Esophagus (tissue), 2 donors: ENCODE measurements around the gene PAX8. TPM values are rescaled to one million over a fixed set of nuclear protein-coding genes. Genes with fewer than 3 reads are reported as not detected.

Experiments
- H3K27ac ChIP-seq, 2 donors: one replicate each; pipeline ENCODE4 v1.5.1; 2013; ENCODE audit warnings: low read depth in 2 of 2, mild to moderate bottlenecking in 2 of 2, inconsistent platforms in 1 of 2, low read length in 1 of 2, moderate library complexity in 1 of 2
- H3K27me3 ChIP-seq, 2 donors: one replicate each; pipeline ENCODE4 v1.6.1; 2013; ENCODE audit warnings: low read length in 2 of 2, control low read depth in 1 of 2, mild to moderate bottlenecking in 1 of 2; ENCODE audit not compliant: insufficient read depth in 2 of 2, control insufficient read depth in 1 of 2
- H3K36me3 ChIP-seq, 2 donors: one replicate each; pipeline ENCODE4 v1.6.1; 2013; ENCODE audit warnings: low read length in 1 of 2; ENCODE audit not compliant: control insufficient read depth in 2 of 2, insufficient read depth in 2 of 2
- H3K4me1 ChIP-seq, 2 donors: one replicate each; pipeline ENCODE4 v1.6.1; 2013; ENCODE audit warnings: low read length in 1 of 2; ENCODE audit not compliant: control insufficient read depth in 2 of 2, insufficient read depth in 2 of 2
- H3K4me3 ChIP-seq, 2 donors: one replicate each; pipeline ENCODE4 v1.5.1; 2013; ENCODE audit warnings: low read length in 2 of 2, mild to moderate bottlenecking in 2 of 2, low read depth in 1 of 2, moderate library complexity in 1 of 2
- H3K9me3 ChIP-seq, 2 donors: one replicate each; pipeline ENCODE4 v1.6.1; 2013; ENCODE audit warnings: mild to moderate bottlenecking in 2 of 2, low read depth in 1 of 2, low read length in 1 of 2, moderate library complexity in 1 of 2; ENCODE audit not compliant: control insufficient read depth in 2 of 2, insufficient read depth in 1 of 2
- WGBS, 2 donors: extraction: QIAGEN DNeasy Blood & Tissue Kit; methylation state at CpG; one replicate each; pipeline ENCODE4 v1.1.7; 2013; 5-methylcytosine and 5-hydroxymethylcytosine counted together
- polyA plus RNA-seq, 2 donors: library from polyadenylated mRNA; stranded (reverse); fragments of 200-250 nt; gene quantifications; one replicate each; pipeline ENCODE4 v1.2.3, GENCODE V29; 2013
- donor health status: healthy with polysubstance abuse.
- donor health status: Bipolar disorder and iron deficiency.

The PAX8 gene
- polyA plus RNA-seq, 2 donors: 0.28 to 4.0 TPM

GRCh38 chr2:113175042-113175628, 103.6 kb downstream of the PAX8 start:
- WGBS, 2 donors: 65 to 71% methylated on average over 8 of the region's 8 CpGs
- peak overlapping the region; percentile 10 to 15 for H3K27ac ChIP-seq

DNA sequence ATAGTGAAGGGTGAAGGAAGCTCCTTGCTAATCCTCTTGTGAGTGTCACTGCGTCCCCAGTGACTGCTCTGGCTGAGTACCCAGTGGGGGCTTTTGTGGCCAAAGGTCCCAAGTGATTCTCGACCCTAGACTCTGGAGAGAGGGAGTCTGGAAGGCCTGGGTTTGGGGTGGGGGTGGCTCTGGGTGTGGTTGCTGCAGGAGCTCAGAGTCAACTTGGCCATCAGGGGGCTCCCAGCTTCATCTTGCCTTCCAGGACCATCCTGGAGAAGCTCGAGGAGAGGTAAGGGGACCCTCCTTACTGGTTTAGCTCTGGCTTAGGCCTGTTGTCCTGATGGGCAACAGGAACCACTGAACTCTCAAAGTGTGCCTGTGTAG, 104.4 kb downstream of the PAX8 start:
- peaks cover 0 to 3% of the 10 kb centered on the region in 2 donors for H3K36me3 ChIP-seq
- H3K27ac ChIP-seq: peak overlapping the region; percentile 14 to 43

More at GRCh38 chr2:113175042-113175628, 103.6 kb downstream of the PAX8 start:
- H3K9me3 ChIP-seq: no peaks in the 10 kb centered on the region
- peaks cover 0 to 3% of the 10 kb centered on the region in 2 donors for H3K36me3 ChIP-seq
- no peaks in the 10 kb centered on the region for H3K27me3 ChIP-seq
- peaks cover 0 to 9% of the 10 kb centered on the region in 2 donors for H3K4me1 ChIP-seq
- H3K4me3 ChIP-seq: peak overlapping the region; percentile 16 to 18

GRCh38 chr2:113173542-113174375, 105.0 kb downstream of the PAX8 start, which contains the start of gene PSD4:
Gene PSD4 (plus strand): TSS chr2:113173971. CDS start chr2:113182457, 8,486 bp downstream.
- H3K27me3 ChIP-seq: no peaks in the 10 kb centered on the region
- H3K36me3 ChIP-seq: peaks cover 0 to 3% of the 10 kb centered on the region in 2 donors
- 71 to 74% methylated on average over 13 to 14 of the region's 14 CpGs for WGBS, 2 donors
- H3K4me3 ChIP-seq: peak within 1 kb of the TSS; percentile 16 to 20
- no peaks in the 10 kb centered on the region for H3K9me3 ChIP-seq
- H3K27ac ChIP-seq: peak within 1 kb of the TSS; percentile 14 to 43
- H3K4me1 ChIP-seq: peaks cover 0 to 3% of the 10 kb centered on the region in 2 donors

More for the DNA sequence above, 104.4 kb downstream of the PAX8 start:
- H3K27me3 ChIP-seq: no peaks in the 10 kb centered on the region
- WGBS, 2 donors: 71% methylated on average over 3 of the region's 3 CpGs
- peak overlapping the region; percentile 16 to 20 for H3K4me3 ChIP-seq
- no peaks in the 10 kb centered on the region for H3K9me3 ChIP-seq
- peaks cover 0 to 7% of the 10 kb centered on the region in 2 donors for H3K4me1 ChIP-seq

- WGBS, 2 donors: 88 to 91% methylated on average over 16 of the region's 16 CpGs
- no peaks in the 10 kb centered on the region for H3K27me3 ChIP-seq
- peaks cover 0 to 3% of the 10 kb centered on the region in 2 donors for H3K4me1 ChIP-seq
- no peak overlapping the region for H3K4me3 ChIP-seq
- H3K27ac ChIP-seq: no peak overlapping the region
- H3K9me3 ChIP-seq: no peaks in the 10 kb centered on the region
- H3K36me3 ChIP-seq: peaks cover 0 to 3% of the 10 kb centered on the region in 2 donors
These were observed 105.8 kb downstream of the PAX8 start for GRCh38 chr2:113172721-113173541.

- Histone ChIP-seq H3K27me3 (no peaks in the 10 kb centered on the region), H3K9me3 (no peaks in the 10 kb centered on the region), H3K27ac (no peak overlapping the region), H3K4me3 (no peak overlapping the region), H3K4me1 (no peaks in the 10 kb centered on the region), H3K36me3 (peaks cover 0 to 2% of the 10 kb centered on the region in 2 donors)
- WGBS, 2 donors: 91 to 94% methylated on average over 8 of the region's 8 CpGs
These were observed 107.2 kb downstream of the PAX8 start for GRCh38 chr2:113171334-113172075.

- WGBS, 2 donors: 94 to 96% methylated on average over 3 of the region's 3 CpGs
- H3K4me1 ChIP-seq: peaks cover 0 to 4% of the 10 kb centered on the region in 2 donors
- no peaks in the 10 kb centered on the region for H3K27me3 ChIP-seq
- no peaks in the 10 kb centered on the region for H3K9me3 ChIP-seq
- H3K36me3 ChIP-seq: peaks cover 0 to 2% of the 10 kb centered on the region in 2 donors
- no peak overlapping the region for H3K27ac ChIP-seq
- H3K4me3 ChIP-seq: no peak overlapping the region
These were observed 109.1 kb downstream of the PAX8 start for GRCh38 chr2:113169586-113169985.

DNA sequence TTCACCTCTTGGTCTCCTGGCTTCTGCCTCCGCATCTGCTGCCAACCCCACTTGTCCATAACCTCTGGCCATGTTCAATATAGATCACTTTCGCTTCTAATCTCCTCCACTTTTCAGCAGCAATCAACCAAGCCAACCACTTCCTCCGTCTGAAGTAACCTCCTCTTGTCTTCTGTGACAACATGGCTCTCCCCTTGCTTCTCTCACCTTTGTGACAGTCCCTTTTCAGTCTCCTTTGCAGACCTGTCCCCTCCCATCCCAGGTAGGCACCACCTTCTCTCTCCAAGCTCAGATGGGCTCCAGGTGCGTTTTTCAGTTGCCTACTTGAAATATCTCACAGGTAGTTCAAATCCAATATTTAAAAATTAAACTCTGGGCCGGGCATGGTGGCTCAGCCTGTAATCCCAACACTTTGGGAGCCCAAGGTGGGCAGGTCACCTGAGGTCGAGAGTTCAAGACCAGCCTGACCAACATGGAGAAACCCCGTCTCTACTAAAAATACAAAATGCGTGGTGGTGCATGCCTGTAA, 109.7 kb downstream of the PAX8 start:
- Histone ChIP-seq H3K9me3 (no peaks in the 10 kb centered on the region), H3K4me1 (peaks cover 0 to 5% of the 10 kb centered on the region in 2 donors), H3K27ac (no peak overlapping the region), H3K27me3 (no peaks in the 10 kb centered on the region), H3K4me3 (no peak overlapping the region), H3K36me3 (peaks cover 0 to 2% of the 10 kb centered on the region in 2 donors)
- WGBS, 2 donors: 89 to 95% methylated on average over 8 of the region's 8 CpGs

DNA sequence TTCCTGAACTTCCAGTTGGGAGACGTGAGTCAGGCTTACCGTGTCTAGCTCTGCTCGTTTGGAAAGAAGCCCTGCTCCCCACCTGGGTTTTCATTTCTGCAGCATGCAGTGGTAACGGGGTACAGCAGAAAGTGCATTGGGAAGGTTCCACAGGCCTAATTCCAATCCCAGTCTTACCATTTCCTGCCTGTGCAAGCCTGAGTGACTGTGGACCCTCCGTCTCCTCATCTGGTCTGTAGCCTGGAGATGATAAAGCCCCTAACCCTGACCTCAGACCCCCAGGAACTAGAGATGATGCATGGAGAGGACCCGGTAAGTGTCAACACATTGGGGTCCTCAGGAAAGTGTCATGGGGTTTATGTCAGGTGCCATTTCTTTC, 110.8 kb downstream of the PAX8 start:
- H3K4me1 ChIP-seq: peaks cover 0 to 5% of the 10 kb centered on the region in 2 donors
- H3K4me3 ChIP-seq: no peak overlapping the region
- WGBS, 2 donors: 72 to 84% methylated on average over 6 of the region's 6 CpGs
- H3K9me3 ChIP-seq: no peaks in the 10 kb centered on the region
- H3K27ac ChIP-seq: no peak overlapping the region
- H3K27me3 ChIP-seq: no peaks in the 10 kb centered on the region
- H3K36me3 ChIP-seq: peaks cover 0 to 2% of the 10 kb centered on the region in 2 donors
